GM18511 (cell line): Measurements from ENCODE around the gene KCNE4.

Experiments used
- ATAC-seq: cut with Tn5 transposase; IDR thresholded peaks from one replicate; pipeline ENCODE4 v1.9.1; 2021; ENCODE audit warnings: mild to moderate bottlenecking, moderate library complexity; ENCODE audit not compliant: unreplicated experiment

KCNE4 gene

GRCh38 chr2:223051693-223052289, at the start of gene KCNE4:
Gene KCNE4 (plus strand): TSS chr2:223052190. CDS start chr2:223052831, 641 bp downstream.
- no peak for ATAC-seq

DNA sequence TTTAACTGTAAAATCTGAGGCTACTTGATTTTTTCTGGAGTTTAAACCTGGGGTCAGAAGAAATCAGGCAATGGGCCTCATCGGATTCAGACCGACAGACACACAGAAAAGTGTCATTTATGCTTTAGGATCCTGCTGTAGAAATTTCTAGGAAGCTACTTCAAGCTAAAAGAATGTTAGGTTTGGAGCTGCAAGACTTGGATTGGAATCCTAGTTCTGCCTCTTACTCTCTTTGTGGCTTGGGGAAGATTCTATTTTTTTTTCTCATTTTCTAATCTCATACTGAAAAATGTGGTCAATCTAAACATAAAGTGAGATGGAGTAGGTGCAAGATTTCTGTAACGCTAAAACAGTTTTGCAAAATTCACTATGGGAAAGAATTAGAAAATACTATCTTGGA, 48.8 kb upstream of the KCNE4 start:
- no peak for ATAC-seq

DNA sequence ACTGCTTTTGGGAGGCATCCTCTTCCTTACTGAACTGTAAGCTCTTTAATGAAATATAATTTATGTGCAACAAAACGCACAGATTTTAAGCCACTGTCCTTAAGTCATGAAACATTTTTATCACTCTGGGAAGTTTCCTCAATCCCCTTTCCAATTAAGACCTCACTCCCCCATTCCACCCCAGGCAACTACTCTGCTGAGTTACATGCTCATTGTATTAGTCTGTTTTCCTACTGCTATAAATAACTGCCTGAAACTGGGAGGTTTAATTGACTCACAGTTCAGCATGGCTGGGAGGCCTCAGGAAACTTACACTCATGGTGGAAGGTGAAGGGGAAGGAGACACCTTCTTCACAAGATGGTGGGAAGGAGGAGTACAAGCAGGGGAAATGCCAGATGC, 46.5 kb upstream of the KCNE4 start:
- no peak for ATAC-seq

DNA sequence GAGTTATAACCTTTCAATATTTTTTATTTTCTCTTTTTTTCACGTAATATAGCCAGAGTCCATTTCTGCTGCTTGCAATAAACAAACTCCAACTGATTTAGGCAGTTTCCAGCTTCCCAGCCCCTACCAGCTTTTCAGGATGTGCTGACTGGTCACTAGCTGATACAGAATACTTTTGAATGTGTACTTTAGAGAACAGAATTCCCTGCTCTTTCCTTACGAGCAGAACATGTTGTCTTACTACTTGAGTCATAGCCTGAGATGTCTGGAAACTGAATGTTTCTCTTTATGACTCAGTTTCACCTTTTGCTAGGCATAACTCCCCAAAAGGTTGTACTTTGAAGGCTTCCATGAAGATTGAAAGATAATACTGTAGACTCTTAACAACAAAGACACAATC, 44.5 kb upstream of the KCNE4 start:
- no peak for ATAC-seq

DNA sequence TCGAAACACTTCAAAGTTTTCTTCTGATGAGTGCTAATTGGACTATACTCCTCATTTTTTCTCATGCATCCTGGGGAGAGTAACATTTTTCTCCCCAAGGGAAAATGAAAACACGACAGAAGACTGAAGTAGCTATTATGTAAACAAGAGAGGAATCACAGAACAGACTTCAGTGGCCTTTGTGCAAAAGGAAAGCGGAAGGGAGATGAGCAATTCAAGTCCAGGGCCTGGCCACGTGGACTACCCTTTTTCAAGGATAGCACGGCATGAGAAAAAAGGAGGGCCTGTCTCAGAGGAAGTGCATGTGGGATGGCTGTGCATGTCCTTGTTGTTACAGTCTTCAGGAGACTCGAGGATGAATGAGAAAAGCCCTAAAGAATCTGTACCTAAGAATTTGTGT, 43.8 kb upstream of the KCNE4 start:
- ATAC-seq = no peak

DNA sequence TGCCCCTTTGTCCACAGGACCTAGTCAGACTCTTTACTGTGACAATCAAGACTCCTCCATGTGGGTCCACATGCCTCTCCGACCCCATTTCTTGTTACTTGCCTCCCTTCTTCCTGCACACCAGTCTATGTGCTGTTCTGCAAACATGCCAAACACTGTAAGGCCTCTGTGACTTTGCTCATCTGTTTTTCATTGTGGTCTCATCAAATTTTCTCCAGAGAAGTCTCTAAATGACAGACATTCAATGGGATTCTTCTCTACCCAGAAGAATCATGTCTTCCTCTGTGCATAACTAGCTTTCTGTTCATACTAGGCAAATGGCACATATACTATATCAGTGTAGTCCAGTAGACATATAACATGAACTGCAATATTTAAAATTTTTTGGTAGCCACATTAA, 43.0 kb upstream of the KCNE4 start:
- ATAC-seq = no peak

DNA sequence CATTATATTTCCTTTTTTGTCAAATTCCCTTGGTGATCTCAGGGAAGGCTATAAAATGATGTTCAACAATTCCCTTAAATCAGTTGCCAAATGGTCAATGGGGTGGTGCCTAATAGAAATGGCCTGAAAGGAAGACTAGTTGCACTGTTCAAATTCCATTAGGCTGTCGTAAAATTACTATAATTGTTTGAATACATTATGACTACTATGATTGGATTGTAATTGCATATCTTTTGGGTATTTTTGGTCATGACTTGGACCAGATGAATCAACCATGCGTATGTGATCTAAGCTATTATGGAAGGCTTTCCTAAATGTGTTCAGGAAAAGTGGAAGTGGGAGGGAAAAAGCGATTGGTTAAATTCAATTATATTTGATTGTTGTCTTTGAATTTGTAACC, 41.3 kb upstream of the KCNE4 start:
- no peak for ATAC-seq

- ATAC-seq = no peak
Observed at GRCh38 chr2:223012291-223012690, 39.7 kb upstream of the KCNE4 start.

DNA sequence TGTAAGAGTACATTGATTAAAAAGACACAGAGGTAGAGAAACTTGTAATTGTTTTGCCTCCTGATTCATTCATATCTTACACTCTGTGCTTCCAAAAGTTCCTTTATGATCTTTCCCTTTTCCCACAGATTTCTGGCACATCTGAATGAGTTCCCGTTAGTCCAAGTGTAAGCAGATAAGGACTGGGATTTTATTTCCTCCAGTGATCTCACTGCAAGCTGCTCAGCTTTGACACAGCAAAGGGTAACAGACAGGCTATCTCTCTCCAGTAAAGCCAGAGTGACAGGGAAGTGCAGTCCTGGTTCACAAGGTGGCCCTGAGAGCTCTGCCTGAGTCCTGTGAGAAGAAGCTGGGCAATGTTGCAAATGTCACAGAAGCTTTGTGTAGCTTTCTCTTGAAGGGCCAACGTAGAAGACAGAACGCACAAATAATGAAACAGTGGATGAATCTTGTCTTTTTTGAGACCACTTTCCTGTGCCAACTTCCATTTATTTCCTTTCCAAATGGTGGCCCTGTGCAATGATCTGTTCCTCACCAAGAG, 32.5 kb upstream of the KCNE4 start:
- ATAC-seq = no peak

DNA sequence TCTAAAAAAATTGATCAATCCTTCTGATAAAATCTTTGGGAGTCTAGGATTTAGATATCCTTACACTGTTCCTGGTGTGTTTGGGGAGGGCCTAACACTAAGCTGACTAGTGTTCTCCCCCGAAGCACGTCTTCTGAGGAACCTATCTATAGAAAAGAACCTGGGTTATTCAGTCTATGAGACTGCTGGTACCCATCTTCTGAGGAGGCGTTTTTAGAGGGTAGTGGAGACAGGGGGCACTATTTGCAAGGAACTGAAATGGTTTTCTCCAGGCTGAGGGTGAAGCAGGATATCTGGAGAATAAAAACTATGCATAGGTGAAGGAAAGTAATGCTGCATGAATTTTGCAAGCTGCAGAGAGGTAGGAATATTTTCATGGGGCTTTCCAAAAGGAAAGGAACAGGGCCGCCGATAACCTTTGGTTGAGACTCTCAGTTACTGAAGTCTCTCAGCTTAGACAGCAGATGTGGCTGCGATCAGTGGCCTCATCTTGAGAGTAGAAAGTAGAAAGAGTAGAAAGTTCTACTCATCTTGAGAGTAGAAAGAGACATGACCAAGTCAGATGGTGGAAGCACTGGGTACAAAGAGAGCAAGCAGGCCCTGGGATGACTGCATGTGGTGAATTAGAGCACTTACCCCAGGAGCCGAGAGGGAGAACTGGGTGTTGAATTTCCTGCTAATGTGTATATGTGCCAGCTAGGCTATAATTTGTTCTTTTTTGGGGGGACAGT, 31.8 kb upstream of the KCNE4 start:
- ATAC-seq = peak; percentile 97

DNA sequence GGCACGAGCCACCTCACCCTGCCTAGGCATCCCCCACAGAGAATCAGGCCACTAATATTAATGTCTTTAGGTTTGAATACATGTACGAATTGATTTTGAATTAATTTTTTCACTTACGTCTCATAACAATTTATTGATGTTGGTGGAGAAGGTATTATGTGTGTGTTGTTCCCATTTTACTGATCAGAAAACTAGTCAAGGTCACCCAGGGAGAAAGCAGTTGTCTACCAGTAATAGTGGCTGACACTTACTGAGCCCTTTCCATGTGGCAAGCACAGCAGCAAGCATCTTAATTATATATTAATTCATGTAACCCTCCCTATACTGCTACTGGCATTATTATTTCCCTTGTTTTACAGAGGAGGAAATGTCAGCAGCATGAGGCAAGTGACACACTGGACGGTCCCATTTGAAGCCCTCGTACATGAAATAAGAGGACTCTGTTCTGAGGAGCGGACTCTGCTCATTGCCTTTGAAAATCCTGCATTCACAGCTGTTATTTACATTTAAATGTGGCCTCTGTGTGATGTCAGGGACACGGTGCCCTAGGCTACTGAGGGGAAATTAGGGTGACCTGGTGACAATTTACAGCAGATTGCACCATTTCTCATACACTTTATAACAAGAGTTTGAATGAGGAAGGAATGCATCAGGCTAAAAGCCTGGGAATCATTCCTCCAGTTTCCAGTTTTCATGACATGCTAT, 30.9 kb upstream of the KCNE4 start:
- ATAC-seq = no peak

- ATAC-seq = no peak
Observed at GRCh38 chr2:223026357-223027110, 25.5 kb upstream of the KCNE4 start.

- ATAC-seq = no peak
Observed at GRCh38 chr2:223027442-223027841, 24.5 kb upstream of the KCNE4 start.

DNA sequence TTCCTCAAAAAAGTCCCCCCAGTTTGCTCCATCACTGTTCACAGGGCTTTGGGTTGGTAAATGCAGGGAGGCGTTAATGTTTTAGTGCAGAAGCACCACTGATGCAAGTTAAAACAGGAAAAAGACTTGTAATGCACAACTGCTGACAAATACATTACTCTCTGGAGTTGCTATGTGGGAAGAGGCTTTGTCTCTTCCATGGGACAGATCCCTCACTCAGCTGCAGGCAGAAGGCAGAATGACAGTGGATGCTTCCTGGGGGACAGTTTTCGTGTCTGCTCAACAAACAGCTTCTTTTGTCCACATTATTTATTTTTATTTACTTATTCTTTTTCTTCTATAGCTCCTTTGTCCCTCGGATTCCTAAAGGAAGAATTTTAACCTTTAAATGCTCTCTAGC, 22.7 kb upstream of the KCNE4 start:
- no peak for ATAC-seq

DNA sequence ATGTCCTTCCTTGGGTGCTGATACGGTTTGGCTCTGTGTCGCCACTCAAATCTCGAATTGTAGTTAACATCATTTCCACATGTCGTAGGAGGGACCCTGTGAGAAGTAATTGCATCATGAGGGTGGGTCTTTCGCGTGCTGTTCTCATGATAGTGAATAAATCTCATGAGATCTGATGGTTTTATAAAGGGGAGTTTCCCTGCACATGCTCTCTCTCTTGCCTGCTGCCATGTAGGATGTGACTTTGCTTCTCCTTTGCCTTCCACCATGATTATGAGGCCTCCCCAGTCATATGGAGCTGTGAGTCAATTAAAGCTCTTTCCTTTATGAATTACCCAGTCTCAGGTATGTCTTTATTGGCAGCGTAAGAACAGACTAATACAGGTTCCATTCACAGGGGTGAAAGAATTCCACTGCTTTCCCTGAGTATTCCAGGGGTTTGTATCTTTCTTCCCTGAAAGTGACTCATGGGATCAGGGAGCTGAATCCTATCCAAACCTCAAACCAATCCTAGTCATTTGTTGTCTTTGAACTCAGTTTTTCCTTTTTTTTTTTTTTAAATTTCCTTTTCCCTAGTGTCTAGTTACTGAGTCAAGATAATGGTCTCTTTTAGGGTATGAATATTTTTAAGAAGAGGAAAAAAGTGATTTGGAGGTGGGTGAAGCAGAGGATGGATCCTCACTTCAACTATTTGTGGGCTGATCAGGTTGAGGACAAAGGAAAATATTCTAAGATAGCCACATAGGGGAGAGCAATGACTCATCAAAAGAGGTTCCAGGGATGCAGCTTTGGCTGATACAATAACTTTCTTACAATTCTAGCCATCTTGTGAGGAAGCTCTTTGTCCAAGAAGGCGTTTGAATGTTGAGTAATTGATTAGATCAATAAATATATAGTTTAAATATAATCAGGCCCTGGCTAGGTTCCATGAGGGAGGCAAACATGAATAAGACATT, 19.5 kb upstream of the KCNE4 start:
- ATAC-seq = no peak

DNA sequence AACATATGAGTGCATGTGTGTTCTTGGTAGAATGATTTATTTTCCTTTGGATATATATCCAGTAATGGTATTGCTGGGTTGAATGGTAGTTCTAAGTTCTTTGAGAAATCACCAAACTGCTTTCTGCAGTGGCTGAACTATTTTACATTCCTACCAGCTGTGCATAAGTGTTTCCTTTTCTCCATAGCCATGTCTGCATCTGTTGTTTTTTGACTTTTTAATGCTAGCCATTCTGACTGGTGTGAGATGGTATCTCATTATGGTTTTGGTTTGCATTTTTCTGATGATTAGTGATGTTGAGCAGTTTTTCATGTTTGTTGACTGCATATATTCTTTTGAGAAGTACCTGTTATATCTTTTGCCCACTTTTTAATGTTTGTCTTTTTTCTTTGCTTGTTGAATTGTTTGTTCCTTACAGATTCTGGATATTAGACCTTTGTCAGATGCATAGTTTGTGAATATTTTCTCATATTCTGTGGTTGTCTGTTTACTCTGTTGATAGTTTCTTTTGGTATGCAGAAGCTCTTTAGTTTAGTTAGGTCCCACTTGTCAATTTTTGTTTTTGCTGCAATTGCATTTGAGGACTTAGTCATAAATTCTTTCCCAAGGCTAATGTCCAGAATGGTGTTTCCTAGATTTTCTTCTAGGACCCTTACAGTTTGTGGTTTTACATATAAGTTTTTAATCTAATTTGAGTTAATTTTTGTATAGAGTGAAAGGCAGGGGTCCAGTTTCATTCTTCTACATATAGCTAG, 17.6 kb upstream of the KCNE4 start:
- no peak for ATAC-seq

GRCh38 chr2:223036790-223037444, 15.1 kb upstream of the KCNE4 start:
- no peak for ATAC-seq

- no peak for ATAC-seq
Observed at GRCh38 chr2:223037445-223037800, 14.6 kb upstream of the KCNE4 start.

GRCh38 chr2:223039618-223040017, 12.4 kb upstream of the KCNE4 start:
- ATAC-seq = no peak
